A549 (cell line): Measurements from ENCODE around the gene LHFPL2.

Source experiments
- BHLHE40 ChIP-seq: IDR thresholded peaks from 2 replicates; pipeline ENCODE4 v1.6.1; 2012; ENCODE audit warnings: low read depth, low read length, inconsistent platforms
- CHD2 ChIP-seq: fragments of 150-350 bp; IDR thresholded peaks from 2 replicates; pipeline ENCODE4 v1.6.1; 2014; ENCODE audit warnings: low read length; ENCODE audit not compliant: partially characterized antibody
- CHD4 ChIP-seq: fragments of 200-600 bp; sonication (generic); IDR thresholded peaks from 2 replicates; pipeline ENCODE4 v1.6.1; 2016; ENCODE audit warnings: antibody characterized with exemption, mild to moderate bottlenecking, borderline replicate concordance
- CTCF ChIP-seq: fragments of >200 bp; sonication (Bioruptor Twin); formaldehyde crosslinking; IDR thresholded peaks from 3 replicates; pipeline ENCODE4 v1.5.1; 2016
- EP300 ChIP-seq, 2 experiments: fragments of >200 bp; sonication (Bioruptor Twin); formaldehyde crosslinking; IDR thresholded peaks; 2 replicates in 1 of 2; 3 replicates in 1 of 2; pipeline ENCODE4 v1.6.1; 2016 to 2017
- HOXA7 ChIP-seq: fragments of 250-450 bp; sonication (Bioruptor Pico); IDR thresholded peaks from 2 replicates; pipeline ENCODE4 v1.5.0; 2020; ENCODE audit warnings: mild to moderate bottlenecking, moderate library complexity
- MAX ChIP-seq: IDR thresholded peaks from 2 replicates; pipeline ENCODE4 v1.6.1; 2012
- MYC ChIP-seq: IDR thresholded peaks from 2 replicates; pipeline ENCODE4 v1.6.1; 2012; ENCODE audit warnings: mild to moderate bottlenecking, inconsistent platforms, low read length, improper control_type of control experiment, borderline replicate concordance
- POLR2A ChIP-seq: IDR thresholded peaks from 2 replicates; pipeline ENCODE4 v1.6.1; 2012; ENCODE audit warnings: mild to moderate bottlenecking, low read length
- RAD21 ChIP-seq, 2 experiments: fragments of >200 bp in 1 of 2; sonication (Bioruptor Twin) in 1 of 2; formaldehyde crosslinking in 1 of 2; IDR thresholded peaks in 1 of 2; conservative IDR thresholded peaks in 1 of 2; 2 replicates in 1 of 2; 3 replicates in 1 of 2; pipeline ENCODE4 v1.6.1; 2012 to 2018; ENCODE audit warnings: inconsistent platforms in 1 of 2
- SMC3 ChIP-seq: fragments of >200 bp; sonication (Bioruptor Twin); formaldehyde crosslinking; IDR thresholded peaks from 3 replicates; pipeline ENCODE4 v1.6.1; 2018; ENCODE audit warnings: inconsistent platforms
- USF2 ChIP-seq: fragments of 450-650 bp; IDR thresholded peaks from 2 replicates; pipeline ENCODE4 v1.6.1; 2014; ENCODE audit warnings: antibody characterized with exemption
- ZC3H11A ChIP-seq: fragments of 450-650 bp; IDR thresholded peaks from 2 replicates; pipeline ENCODE4 v1.6.1; 2014; ENCODE audit warnings: antibody characterized with exemption, mild to moderate bottlenecking
- TF ChIP-seq, protein P1 (sequence below): fragments of 250-450 bp; sonication (Bioruptor Pico); IDR thresholded peaks from 2 replicates; pipeline ENCODE4 v1.5.0; 2021; ENCODE audit warnings: mild to moderate bottlenecking, moderate library complexity, borderline replicate concordance

GRCh38 chr5:78660401-78660800 lies 11.8 kb upstream of the LHFPL2 start:
- TF ChIP-seq MAX (no peak), POLR2A (no peak), HOXA7 (no peak), CHD2 (no peak), CTCF (no peak), CHD4 (no peak), RAD21 (conservative IDR thresholded peaks at IDR 0.05 in 1 of 2, IDR thresholded peaks at IDR 0.05 in 1 of 2) (no peak), MYC (no peak), SMC3 (no peak), BHLHE40 (no peak), EP300 (IDR thresholded peaks at IDR 0.05) (no peak), ZC3H11A (no peak), USF2 (no peak)
- TF ChIP-seq, protein P1, sequence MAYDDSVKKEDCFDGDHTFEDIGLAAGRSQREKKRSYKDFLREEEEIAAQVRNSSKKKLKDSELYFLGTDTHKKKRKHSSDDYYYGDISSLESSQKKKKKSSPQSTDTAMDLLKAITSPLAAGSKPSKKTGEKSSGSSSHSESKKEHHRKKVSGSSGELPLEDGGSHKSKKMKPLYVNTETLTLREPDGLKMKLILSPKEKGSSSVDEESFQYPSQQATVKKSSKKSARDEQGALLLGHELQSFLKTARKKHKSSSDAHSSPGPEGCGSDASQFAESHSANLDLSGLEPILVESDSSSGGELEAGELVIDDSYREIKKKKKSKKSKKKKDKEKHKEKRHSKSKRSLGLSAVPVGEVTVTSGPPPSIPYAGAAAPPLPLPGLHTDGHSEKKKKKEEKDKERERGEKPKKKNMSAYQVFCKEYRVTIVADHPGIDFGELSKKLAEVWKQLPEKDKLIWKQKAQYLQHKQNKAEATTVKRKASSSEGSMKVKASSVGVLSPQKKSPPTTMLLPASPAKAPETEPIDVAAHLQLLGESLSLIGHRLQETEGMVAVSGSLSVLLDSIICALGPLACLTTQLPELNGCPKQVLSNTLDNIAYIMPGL, result no peak
